ENCODE measurements around the gene FOXL2NB.

FOXL2NB gene

DNA sequence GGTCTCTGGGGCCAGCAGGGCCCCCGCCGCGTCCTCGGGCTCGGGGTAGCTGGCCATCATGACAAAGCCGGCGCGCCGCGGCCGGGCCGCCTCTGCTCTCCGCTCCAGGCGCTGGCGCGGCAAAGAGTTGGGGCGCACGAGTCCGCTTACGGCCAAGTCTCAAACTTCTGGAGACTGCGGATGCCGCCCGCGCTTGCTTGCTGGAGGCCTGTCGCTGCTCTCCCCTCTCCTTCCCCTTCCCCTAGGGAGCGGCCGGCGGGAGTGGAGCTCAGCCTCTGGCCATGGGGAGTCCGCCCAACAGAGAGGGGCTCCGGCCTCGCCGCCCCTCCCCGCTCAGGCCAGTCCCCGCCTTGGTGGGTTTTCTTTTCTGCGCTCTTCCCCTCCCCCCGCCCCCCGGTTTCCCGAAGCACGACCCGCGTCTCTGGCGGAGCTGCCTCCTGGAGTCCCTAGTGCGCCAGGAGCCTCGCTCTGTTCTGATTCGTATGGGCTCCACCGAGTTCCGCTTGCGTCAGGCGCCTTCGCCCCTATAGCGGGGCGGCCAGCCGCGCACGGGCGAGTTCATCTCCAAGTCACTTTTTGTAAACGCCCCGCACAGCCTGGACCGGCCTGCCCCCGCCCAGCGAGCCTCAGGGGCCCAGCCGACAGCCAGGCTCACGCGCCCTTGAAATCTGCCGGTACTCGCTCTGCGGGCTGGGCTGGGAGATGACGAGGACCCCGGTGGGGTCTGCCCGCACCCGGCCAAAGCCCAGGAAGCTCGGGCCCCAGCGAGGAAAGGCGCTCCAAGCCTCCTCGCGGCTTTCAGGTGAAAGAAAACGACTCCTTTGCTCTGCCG is at the start of gene FOXL2NB, which contains the start of gene FOXL2:
Gene FOXL2NB, plus strand, starts transcription at position 555 of the 832 bp plus-strand sequence. Its CDS starts 148 bp downstream, at position 703.
Gene FOXL2, minus strand, starts transcription at position 475 of the 832 bp plus-strand sequence. Its CDS starts 415 bp downstream, at position 60.
- TF ChIP-seq GATA2 (IDR thresholded peaks at IDR 0.05; ENCODE audit: low read depth, low read length): no peak
- no peak for TF ChIP-seq GATA3 (IDR thresholded peaks at IDR 0.05; ENCODE audit: low read depth, low read length)

- no peak for TF ChIP-seq GATA2 (IDR thresholded peaks at IDR 0.05; ENCODE audit: low read depth, low read length)
- TF ChIP-seq GATA3 (IDR thresholded peaks at IDR 0.05; ENCODE audit: low read depth, low read length): no peak
Measured at GRCh38 chr3:138898301-138898700, 48.7 kb upstream of the FOXL2NB start.

DNA sequence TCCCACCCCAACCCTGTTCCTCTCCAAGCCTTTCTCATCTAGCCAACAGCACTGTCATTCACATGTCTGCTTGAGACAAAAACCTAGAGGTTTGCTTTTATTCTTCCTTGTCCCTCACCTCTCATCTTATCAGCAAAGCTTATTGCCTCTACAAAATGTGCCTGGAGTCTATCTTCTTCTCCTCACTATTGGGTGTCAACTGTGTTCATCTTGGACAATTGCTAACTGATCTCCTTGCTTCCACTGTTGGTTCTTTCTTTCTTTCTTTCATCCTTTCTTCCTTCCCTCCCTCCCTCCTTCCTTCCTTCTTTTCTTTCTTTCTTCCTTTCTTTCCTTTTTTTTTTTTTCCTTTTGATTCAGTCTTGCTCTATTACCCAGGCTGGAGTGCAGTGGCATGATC is 48.3 kb upstream of the FOXL2NB start:
- no peak for TF ChIP-seq GATA3 (IDR thresholded peaks at IDR 0.05; ENCODE audit: low read depth, low read length)
- TF ChIP-seq GATA2 (IDR thresholded peaks at IDR 0.05; ENCODE audit: low read depth, low read length): no peak

GRCh38 chr3:138899351-138899991 is 47.5 kb upstream of the FOXL2NB start:
- TF ChIP-seq GATA3 (IDR thresholded peaks at IDR 0.05; ENCODE audit: low read depth, low read length): no peak
- no peak for TF ChIP-seq GATA2 (IDR thresholded peaks at IDR 0.05; ENCODE audit: low read depth, low read length)

GRCh38 chr3:138901567-138901966 is 45.5 kb upstream of the FOXL2NB start:
- TF ChIP-seq GATA3 (IDR thresholded peaks at IDR 0.05; ENCODE audit: low read depth, low read length): no peak
- no peak for TF ChIP-seq GATA2 (IDR thresholded peaks at IDR 0.05; ENCODE audit: low read depth, low read length)

GRCh38 chr3:138902171-138902570 is 44.8 kb upstream of the FOXL2NB start:
- TF ChIP-seq GATA3 (IDR thresholded peaks at IDR 0.05; ENCODE audit: low read depth, low read length): no peak
- no peak for TF ChIP-seq GATA2 (IDR thresholded peaks at IDR 0.05; ENCODE audit: low read depth, low read length)

- TF ChIP-seq GATA2 (IDR thresholded peaks at IDR 0.05; ENCODE audit: low read depth, low read length): no peak
- no peak for TF ChIP-seq GATA3 (IDR thresholded peaks at IDR 0.05; ENCODE audit: low read depth, low read length)
Measured at GRCh38 chr3:138907539-138907938, 39.5 kb upstream of the FOXL2NB start.

- TF ChIP-seq GATA2 (IDR thresholded peaks at IDR 0.05; ENCODE audit: low read depth, low read length) (no peak), GATA3 (IDR thresholded peaks at IDR 0.05; ENCODE audit: low read depth, low read length) (no peak)
Measured at GRCh38 chr3:138908846-138909245, 38.2 kb upstream of the FOXL2NB start.

DNA sequence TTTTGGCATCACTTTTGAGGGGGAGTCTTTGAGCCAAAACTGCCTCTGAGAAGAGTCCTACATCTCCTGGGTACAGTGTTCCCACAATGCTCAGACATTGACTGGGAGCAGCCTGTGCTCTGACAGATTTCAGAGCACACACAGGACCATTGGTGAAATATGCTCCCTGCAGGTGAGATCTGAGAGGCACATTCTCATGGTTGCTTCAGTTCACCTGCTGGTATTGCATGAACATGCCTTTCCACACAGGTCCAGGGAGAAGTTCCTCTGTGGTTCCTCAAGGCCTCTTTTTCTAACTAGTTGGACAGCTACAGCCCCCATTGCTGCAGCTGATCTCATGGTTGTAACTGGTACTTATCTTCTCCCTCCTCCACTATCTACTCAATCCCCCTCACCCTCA is 37.1 kb upstream of the FOXL2NB start:
- TF ChIP-seq GATA3 (IDR thresholded peaks at IDR 0.05; ENCODE audit: low read depth, low read length): no peak
- no peak for TF ChIP-seq GATA2 (IDR thresholded peaks at IDR 0.05; ENCODE audit: low read depth, low read length)

DNA sequence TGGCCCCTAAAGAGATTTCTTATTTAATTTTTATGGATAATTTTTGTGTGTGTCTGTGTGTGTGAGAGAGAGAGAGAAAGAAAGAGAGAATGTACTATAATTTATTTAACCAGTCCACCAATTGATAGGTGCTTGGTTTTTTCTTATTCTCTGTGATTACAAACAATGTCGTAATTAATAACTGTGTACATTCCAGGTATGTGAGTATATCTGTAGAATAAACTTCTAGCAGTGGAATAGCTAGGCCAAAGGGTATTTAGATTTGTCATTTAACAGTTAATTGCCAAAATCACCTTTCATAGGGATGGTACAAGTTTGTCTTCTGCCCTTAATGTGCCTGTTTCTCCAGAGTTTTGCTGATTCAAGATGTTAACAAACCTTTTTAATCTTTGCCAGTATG is 35.4 kb upstream of the FOXL2NB start:
- no peak for TF ChIP-seq GATA2 (IDR thresholded peaks at IDR 0.05; ENCODE audit: low read depth, low read length)

- TF ChIP-seq GATA2 (IDR thresholded peaks at IDR 0.05; ENCODE audit: low read depth, low read length): no peak
Measured at GRCh38 chr3:138912237-138912636, 34.8 kb upstream of the FOXL2NB start.

GRCh38 chr3:138913766-138914165 is 33.3 kb upstream of the FOXL2NB start:
- TF ChIP-seq GATA3 (IDR thresholded peaks at IDR 0.05; ENCODE audit: low read depth, low read length) (no peak), GATA2 (IDR thresholded peaks at IDR 0.05; ENCODE audit: low read depth, low read length) (no peak)

DNA sequence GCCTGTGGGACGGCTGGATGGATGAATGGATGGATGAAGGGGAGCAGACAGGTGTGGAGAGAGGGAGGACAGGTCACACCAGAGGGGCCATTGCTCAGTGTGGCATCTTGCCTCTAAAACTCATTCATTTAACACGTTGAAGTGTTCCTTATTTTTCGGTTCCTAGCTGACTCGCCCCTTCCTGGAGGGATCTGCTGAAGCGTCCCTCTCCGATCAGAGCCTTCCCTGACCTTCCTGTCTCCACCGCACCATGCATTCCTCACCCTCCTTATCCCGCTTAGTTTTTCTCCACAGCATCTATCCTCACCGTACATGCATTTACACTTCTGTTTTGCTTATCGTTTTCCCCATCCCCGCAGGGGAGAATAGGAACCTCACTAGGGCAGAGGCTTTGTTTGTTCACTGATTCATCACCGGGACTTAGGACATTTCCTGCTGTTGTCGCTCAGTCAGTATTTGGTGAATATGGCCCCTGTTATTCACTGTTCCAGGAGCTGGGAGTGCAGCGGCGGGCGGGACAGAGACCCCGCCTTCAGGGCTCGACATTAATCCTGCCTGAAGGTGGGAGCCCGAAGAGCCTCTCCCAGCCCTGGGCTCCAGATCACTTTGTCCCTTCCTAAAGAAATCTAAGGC is 32.0 kb upstream of the FOXL2NB start:
- TF ChIP-seq GATA2 (IDR thresholded peaks at IDR 0.05; ENCODE audit: low read depth, low read length) (no peak), GATA3 (IDR thresholded peaks at IDR 0.05; ENCODE audit: low read depth, low read length) (no peak)

Data from SH-SY5Y (cell line).